ENCODE results near the gene TSPOAP1. TPM values are rescaled to one million over a fixed set of nuclear protein-coding genes. Genes with fewer than 3 reads are reported as not detected.

TSPOAP1 gene
- total and polyA plus RNA-seq, 10 of the 15 experiments (the other 5 are each of a cell fraction or from before 2014, with no cell fraction given) = 0.58 to 16.4 (median 4.2) TPM; not detected in 1

DNA sequence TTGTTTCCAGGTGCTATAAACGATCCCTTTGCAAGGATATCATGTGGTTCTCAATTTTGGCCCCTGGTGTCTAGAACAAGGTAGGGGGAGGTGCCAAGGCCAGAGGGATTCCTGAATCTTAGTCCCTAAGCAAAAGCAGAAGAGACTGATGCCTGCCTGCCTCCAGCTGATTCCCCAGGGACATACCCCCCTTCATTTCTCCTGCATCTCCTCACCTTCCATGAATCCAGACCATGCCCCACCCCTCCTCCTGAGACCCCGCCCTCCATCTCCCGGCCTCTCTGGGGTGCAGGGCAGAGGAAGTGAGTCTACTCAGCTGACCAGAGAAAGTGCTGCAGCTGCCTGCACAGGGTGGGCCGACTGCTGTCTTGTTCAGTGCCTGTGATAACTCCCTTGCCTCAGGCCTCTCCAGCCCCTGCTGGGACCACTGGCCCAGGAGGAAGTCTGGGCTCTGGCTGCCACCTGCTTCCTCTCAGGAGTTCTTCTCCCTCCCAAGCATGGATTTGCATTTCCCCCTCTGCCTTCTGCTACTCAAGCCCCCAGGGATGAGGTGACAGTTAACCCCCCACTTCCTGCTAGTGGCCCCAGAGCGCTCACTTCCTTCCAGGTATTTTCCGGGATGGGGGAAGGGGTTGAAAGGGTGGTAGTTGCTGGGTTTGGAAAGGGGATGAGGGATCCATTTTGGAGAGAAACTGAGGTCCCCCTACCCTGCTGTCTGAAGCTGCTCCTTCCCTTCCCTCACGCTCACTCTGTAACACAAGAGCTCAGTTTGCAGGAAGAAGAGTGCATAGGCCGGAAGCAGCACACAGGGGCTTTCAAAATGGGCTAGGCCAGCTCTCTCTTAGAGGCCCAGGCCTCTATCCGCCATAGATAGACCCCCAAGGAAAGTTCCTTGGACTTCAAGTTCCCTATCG is 10.5 kb upstream of the TSPOAP1 start (continued):
- TF ChIP-seq POLR2AphosphoS2 (IDR thresholded peaks at IDR 0.05; ENCODE audit: low read depth, low read length) (peak; percentile 98), HDGF (IDR thresholded peaks at IDR 0.05) (peak; percentile 91), ETV6 (conservative IDR thresholded peaks at IDR 0.05 in 1 of 2, IDR thresholded peaks at IDR 0.05 in 1 of 2; ENCODE audit: borderline replicate concordance in 1 of 2, low read depth in 1 of 2) (peak; percentile 80 to 100; a peak in 3 of 4 replicates), RB1 (IDR thresholded peaks at IDR 0.05; ENCODE audit: borderline replicate concordance) (0 out of 2 replicates have a peak, but pooled peaks have one; percentile 41), E2F4 (IDR thresholded peaks at IDR 0.05; ENCODE audit: low read depth, low read length) (no peak), NBN (IDR thresholded peaks at IDR 0.05) (peak; percentile 76), CHD2 (IDR thresholded peaks at IDR 0.05; ENCODE audit: borderline replicate concordance, low read depth, low read length) (peak; percentile 81), RAD21 (IDR thresholded peaks at IDR 0.05; ENCODE audit: insufficient read depth, low read depth, low read length) (no peak), CBX3 (IDR thresholded peaks at IDR 0.05; ENCODE audit: borderline replicate concordance, low read depth) (no peak), TCF12 (IDR thresholded peaks at IDR 0.05; ENCODE audit: low read depth, low read length) (peak; percentile 95), MEF2A (IDR thresholded peaks at IDR 0.05; ENCODE audit: insufficient read depth, low read depth, low read length) (no peak), SPI1 (IDR thresholded peaks at IDR 0.05; ENCODE audit: borderline replicate concordance, insufficient read depth, low read depth, low read length) (peak; percentile 87), MEF2B (IDR thresholded peaks at IDR 0.05; ENCODE audit: partially characterized antibody, poor library complexity, severe bottlenecking) (peak; percentile 95), CHD4 (IDR thresholded peaks at IDR 0.05) (no peak), SREBF1 (IDR thresholded peaks at IDR 0.05; ENCODE audit: low read length) (no peak)
- TF ChIP-seq, protein P1, sequence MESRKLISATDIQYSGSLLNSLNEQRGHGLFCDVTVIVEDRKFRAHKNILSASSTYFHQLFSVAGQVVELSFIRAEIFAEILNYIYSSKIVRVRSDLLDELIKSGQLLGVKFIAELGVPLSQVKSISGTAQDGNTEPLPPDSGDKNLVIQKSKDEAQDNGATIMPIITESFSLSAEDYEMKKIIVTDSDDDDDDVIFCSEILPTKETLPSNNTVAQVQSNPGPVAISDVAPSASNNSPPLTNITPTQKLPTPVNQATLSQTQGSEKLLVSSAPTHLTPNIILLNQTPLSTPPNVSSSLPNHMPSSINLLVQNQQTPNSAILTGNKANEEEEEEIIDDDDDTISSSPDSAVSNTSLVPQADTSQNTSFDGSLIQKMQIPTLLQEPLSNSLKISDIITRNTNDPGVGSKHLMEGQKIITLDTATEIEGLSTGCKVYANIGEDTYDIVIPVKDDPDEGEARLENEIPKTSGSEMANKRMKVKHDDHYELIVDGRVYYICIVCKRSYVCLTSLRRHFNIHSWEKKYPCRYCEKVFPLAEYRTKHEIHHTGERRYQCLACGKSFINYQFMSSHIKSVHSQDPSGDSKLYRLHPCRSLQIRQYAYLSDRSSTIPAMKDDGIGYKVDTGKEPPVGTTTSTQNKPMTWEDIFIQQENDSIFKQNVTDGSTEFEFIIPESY (IDR thresholded peaks at IDR 0.05) = 0 out of 2 replicates have a peak, but pooled peaks have one; percentile 61
- TF ChIP-seq, protein P2, sequence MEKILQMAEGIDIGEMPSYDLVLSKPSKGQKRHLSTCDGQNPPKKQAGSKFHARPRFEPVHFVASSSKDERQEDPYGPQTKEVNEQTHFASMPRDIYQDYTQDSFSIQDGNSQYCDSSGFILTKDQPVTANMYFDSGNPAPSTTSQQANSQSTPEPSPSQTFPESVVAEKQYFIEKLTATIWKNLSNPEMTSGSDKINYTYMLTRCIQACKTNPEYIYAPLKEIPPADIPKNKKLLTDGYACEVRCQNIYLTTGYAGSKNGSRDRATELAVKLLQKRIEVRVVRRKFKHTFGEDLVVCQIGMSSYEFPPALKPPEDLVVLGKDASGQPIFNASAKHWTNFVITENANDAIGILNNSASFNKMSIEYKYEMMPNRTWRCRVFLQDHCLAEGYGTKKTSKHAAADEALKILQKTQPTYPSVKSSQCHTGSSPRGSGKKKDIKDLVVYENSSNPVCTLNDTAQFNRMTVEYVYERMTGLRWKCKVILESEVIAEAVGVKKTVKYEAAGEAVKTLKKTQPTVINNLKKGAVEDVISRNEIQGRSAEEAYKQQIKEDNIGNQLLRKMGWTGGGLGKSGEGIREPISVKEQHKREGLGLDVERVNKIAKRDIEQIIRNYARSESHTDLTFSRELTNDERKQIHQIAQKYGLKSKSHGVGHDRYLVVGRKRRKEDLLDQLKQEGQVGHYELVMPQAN (conservative IDR thresholded peaks at IDR 0.05) = peak; percentile 55; the same call in 1 of the 2 replicates
- TF ChIP-seq, protein P3, sequence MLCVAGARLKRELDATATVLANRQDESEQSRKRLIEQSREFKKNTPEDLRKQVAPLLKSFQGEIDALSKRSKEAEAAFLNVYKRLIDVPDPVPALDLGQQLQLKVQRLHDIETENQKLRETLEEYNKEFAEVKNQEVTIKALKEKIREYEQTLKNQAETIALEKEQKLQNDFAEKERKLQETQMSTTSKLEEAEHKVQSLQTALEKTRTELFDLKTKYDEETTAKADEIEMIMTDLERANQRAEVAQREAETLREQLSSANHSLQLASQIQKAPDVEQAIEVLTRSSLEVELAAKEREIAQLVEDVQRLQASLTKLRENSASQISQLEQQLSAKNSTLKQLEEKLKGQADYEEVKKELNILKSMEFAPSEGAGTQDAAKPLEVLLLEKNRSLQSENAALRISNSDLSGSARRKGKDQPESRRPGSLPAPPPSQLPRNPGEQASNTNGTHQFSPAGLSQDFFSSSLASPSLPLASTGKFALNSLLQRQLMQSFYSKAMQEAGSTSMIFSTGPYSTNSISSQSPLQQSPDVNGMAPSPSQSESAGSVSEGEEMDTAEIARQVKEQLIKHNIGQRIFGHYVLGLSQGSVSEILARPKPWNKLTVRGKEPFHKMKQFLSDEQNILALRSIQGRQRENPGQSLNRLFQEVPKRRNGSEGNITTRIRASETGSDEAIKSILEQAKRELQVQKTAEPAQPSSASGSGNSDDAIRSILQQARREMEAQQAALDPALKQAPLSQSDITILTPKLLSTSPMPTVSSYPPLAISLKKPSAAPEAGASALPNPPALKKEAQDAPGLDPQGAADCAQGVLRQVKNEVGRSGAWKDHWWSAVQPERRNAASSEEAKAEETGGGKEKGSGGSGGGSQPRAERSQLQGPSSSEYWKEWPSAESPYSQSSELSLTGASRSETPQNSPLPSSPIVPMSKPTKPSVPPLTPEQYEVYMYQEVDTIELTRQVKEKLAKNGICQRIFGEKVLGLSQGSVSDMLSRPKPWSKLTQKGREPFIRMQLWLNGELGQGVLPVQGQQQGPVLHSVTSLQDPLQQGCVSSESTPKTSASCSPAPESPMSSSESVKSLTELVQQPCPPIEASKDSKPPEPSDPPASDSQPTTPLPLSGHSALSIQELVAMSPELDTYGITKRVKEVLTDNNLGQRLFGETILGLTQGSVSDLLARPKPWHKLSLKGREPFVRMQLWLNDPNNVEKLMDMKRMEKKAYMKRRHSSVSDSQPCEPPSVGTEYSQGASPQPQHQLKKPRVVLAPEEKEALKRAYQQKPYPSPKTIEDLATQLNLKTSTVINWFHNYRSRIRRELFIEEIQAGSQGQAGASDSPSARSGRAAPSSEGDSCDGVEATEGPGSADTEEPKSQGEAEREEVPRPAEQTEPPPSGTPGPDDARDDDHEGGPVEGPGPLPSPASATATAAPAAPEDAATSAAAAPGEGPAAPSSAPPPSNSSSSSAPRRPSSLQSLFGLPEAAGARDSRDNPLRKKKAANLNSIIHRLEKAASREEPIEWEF (IDR thresholded peaks at IDR 0.05; ENCODE audit: insufficient replicate concordance, low read depth, low read length) = peak; percentile 16

All from GM12878 (cell line).